Activated CD4-positive, alpha-beta memory T cell treated with anti-CD3 and anti-CD28 coated beads for 36 hours (primary cell): Measurements from ENCODE around the gene ANKLE1. TPM values are rescaled to one million over a fixed set of nuclear protein-coding genes. Genes with fewer than 3 reads are reported as not detected.
A peak's percentile ranks its signal among the peaks of the same experiment; 100 is the strongest.

ENCODE experiments used
- CTCF ChIA-PET: fragments of 350-600 bp; sonication (Branson Sonifier 250); formaldehyde crosslinking; loops from one replicate; lab custom pipeline; 2021; ENCODE audit warnings: antibody characterized with exemption, inconsistent platforms; lab: Charles Lee
- POLR2A ChIA-PET: fragments of 350-600 bp; sonication (Branson Sonifier 250); formaldehyde crosslinking; loops from one replicate; lab custom pipeline; 2021; ENCODE audit warnings: antibody characterized with exemption; lab: Charles Lee
- DNase-seq: peaks from one replicate; pipeline ENCODE4 v3.0.0-alpha.2; 2020
- H3K27ac Mint-ChIP-seq: one replicate; pipeline ENCODE4 v1.8.0; 2021; ENCODE audit warnings: mixed read lengths
- H3K27me3 Mint-ChIP-seq: one replicate; pipeline ENCODE4 v1.8.0; 2021; ENCODE audit warnings: mixed read lengths
- H3K36me3 Mint-ChIP-seq: one replicate; pipeline ENCODE4 v1.8.0; 2021; ENCODE audit warnings: mixed read lengths
- H3K4me1 Mint-ChIP-seq: one replicate; pipeline ENCODE4 v1.8.0; 2021; ENCODE audit warnings: low read depth, mixed read lengths
- H3K4me3 Mint-ChIP-seq: one replicate; pipeline ENCODE4 v1.8.0; 2021; ENCODE audit warnings: mild to moderate bottlenecking, mixed read lengths
- H3K9me3 Mint-ChIP-seq: one replicate; pipeline ENCODE4 v1.8.0; 2021; ENCODE audit warnings: mixed read lengths
- intact Hi-C: fragments of 100-400 bp; cut with micrococcal nuclease; formaldehyde crosslinking; loops from one replicate; pipeline ENCODE4 v1.15.1; 2023
- total RNA-seq, 2 experiments: library from RNA; stranded (reverse); gene quantifications; one replicate each; pipeline ENCODE4 v1.2.3, GENCODE V29; 2021

Gene ANKLE1
- total RNA-seq, 2 experiments from 2014 or later = 10.5 to 10.7 TPM

DNA sequence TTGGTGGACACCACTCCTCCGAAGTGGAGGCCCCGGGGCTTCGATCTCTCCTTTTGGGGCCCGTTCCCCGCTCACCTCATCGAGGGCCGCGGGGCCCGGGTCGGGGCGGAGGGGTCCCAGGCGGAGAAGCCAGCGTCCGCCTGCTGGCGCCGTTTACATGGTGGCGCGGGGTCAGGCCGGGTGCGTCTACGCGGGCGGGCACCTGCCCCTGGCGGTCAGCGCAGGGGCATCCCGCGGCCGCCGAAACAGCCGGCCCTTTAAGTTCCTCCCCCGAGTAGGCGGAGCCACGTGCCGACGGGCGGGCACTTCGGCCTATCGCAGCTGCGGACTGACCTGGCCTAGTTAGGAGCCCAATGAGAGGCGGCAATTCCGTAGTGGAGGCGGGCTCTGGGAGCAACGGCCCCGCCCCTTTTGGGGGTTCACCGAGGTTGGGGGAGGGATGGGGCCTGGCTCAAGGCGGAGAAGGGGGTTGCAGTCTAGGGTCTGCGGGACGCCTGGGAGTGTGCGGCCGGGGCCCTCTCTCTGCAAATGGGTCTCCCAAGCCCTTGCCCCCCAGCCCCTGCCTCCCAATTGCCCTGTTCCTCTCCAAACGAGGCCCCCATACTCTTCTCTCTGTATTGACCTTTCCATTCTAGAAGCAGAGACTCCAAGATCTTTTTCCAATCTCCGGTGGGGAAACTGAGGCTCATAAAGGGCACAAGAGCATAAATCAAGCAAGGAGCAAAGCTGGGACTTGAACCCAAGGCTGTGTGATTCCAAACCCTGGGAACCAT is 21.7 kb downstream of the ANKLE1 start, which contains the start of gene ABHD8:
TSS of gene ABHD8 (minus strand) at position 259 of the 773 bp plus-strand sequence. CDS start 1,809 bp downstream, outside the sequence.
- Mint-ChIP-seq H3K36me3 (no peaks in the 10 kb centered on the region), H3K4me1 (peaks cover 43% of the 10 kb centered on the region), H3K9me3 (peaks cover under 1% of the 10 kb centered on the region), H3K27ac (no peak within 1 kb of the TSS), H3K4me3 (peak within 1 kb of the TSS; percentile 64), H3K27me3 (no peaks in the 10 kb centered on the region)
- DNase-seq = peak; percentile 96
- ChIA-PET POLR2A (interaction anchor here (0.7 kb wide), 1 partner anchor 1233 kb away, joined by 4 read pairs; no protein-coding TSS in a partner anchor), CTCF (interaction anchor here (0.7 to 2.4 kb wide), 6 partner anchors 7 to 82 kb away, joined by 3 to 18 read pairs (median 5); partner anchors contain the start of gene BABAM1)
- intact Hi-C loops = no loop called here

DNA sequence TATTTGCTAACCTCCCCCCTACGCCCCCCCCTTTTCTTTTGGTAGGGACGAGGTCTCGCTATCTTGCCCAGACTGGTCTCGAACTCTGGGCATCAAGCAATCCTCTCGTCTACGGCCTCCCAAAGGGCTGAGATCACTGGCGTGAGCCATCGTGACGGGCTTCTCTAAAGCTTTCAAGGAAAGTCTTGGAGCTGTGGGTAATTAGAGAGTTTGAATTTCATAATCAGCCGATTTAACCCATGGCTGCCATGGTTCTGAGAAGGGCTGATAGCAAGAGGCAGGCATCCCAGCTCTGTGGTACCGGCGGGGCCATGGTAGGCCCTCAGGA is 22.2 kb downstream of the ANKLE1 start:
- H3K4me1 Mint-ChIP-seq = peaks cover 44% of the 10 kb centered on the region
- no peaks in the 10 kb centered on the region for H3K36me3 Mint-ChIP-seq

DNA sequence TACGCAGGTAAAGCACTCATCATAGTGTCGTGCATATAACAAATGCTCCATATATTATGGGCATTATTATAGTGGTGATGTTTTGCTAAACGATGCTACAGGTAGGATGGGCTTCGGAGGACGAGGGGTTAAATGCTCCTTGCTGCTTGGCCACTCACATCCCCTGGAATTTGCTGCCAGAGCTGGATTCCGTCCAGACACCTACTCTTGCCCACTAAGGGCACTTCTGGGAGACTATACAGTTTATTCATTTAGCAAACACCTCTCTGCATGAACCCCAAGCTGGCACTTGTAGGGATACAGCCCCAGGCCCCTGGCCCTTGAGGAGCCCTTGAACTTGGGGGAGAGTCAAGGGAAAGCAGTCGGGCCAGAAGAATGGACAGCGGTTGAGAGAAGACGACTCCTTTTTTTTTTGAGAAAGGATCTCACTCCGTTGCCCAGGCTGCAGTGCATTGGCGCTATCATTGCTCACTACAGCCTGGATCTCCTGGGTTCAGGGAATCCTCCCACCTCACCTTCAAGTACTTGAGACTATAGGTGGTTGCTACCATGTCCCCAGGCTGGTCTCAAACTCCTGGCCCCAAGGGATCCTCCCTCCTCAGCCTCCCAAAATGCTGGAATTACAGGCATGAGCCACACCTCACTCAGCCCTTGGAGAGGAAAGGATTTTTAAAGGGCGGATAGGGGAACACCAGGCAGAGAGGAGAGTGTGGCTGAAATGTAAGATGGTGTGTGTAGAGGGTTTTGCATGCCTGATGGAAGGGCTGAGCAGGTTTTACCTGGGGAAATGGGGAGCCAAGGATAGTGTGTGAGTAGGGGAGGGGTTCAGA is 22.9 kb downstream of the ANKLE1 start:
- Mint-ChIP-seq H3K27me3 (no peaks in the 10 kb centered on the region), H3K36me3 (no peaks in the 10 kb centered on the region), H3K4me1 (peaks cover 47% of the 10 kb centered on the region), H3K9me3 (no peaks in the 10 kb centered on the region), H3K27ac (peak overlapping the region; percentile 89), H3K4me3 (peak overlapping the region; percentile 89)
- POLR2A ChIA-PET = interaction anchor here (0.6 to 1.1 kb wide), 4 partner anchors 13 to 1235 kb away, joined by 3 to 9 read pairs (median 4); no protein-coding TSS in a partner anchor
- intact Hi-C loops = loop anchor here (1.0 to 5.0 kb wide), 5 partner anchors 33 to 208 kb away; partner anchors contain the start of genes BABAM1, BST2, GTPBP3 and OCEL1
- CTCF ChIA-PET = interaction anchor here (0.5 to 2.4 kb wide), 13 partner anchors 9 to 1014 kb away, joined by 3 to 20 read pairs (median 6); partner anchors contain the start of gene BABAM1
- DNase-seq = no peak

More for the DNA sequence above, 22.2 kb downstream of the ANKLE1 start:
- H3K9me3 Mint-ChIP-seq = no peaks in the 10 kb centered on the region
- H3K27me3 Mint-ChIP-seq = no peaks in the 10 kb centered on the region
- no peak overlapping the region for H3K27ac Mint-ChIP-seq
- CTCF ChIA-PET = interaction anchor here (0.7 to 2.4 kb wide), 6 partner anchors 8 to 82 kb away, joined by 3 to 18 read pairs (median 5); partner anchors contain the start of gene BABAM1
- intact Hi-C loops = no loop called here
- DNase-seq = no peak
- H3K4me3 Mint-ChIP-seq = no peak overlapping the region
- POLR2A ChIA-PET = interaction anchor here (0.7 kb wide), 1 partner anchor 1234 kb away, joined by 4 read pairs; no protein-coding TSS in a partner anchor

DNA sequence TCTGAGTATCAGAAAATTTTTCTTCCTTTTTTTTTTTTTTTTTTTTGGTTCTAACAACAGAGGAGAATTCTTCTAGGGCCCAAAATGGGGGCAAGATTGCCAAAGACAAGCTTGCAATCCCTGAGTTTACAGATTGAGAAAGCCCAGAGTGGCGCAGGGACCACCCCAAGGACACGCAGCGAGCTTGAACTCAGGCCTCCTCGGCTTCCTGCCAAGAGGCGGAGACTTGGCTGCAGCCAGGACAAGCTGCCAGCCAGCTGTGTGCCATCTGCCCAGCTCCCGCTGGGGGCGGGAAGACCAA is 23.5 kb downstream of the ANKLE1 start:
- H3K36me3 Mint-ChIP-seq = no peaks in the 10 kb centered on the region
- ChIA-PET CTCF (interaction anchor here (0.5 to 2.3 kb wide), 13 partner anchors 9 to 1013 kb away, joined by 3 to 20 read pairs (median 6); partner anchors contain the start of gene ANKLE1), POLR2A (interaction anchor here (0.6 to 1.1 kb wide), 3 partner anchors 13 to 498 kb away, joined by 3 to 9 read pairs (median 4); no protein-coding TSS in a partner anchor)
- H3K4me1 Mint-ChIP-seq = peaks cover 49% of the 10 kb centered on the region
- H3K9me3 Mint-ChIP-seq = no peaks in the 10 kb centered on the region
- DNase-seq = no peak
- H3K27me3 Mint-ChIP-seq = no peaks in the 10 kb centered on the region
- H3K27ac Mint-ChIP-seq = peak overlapping the region; percentile 89
- intact Hi-C loops = loop anchor here (1.0 to 5.0 kb wide), 5 partner anchors 32 to 207 kb away; partner anchors contain the start of genes BABAM1, BST2, GTPBP3 and OCEL1
- peak overlapping the region; percentile 89 for H3K4me3 Mint-ChIP-seq

DNA sequence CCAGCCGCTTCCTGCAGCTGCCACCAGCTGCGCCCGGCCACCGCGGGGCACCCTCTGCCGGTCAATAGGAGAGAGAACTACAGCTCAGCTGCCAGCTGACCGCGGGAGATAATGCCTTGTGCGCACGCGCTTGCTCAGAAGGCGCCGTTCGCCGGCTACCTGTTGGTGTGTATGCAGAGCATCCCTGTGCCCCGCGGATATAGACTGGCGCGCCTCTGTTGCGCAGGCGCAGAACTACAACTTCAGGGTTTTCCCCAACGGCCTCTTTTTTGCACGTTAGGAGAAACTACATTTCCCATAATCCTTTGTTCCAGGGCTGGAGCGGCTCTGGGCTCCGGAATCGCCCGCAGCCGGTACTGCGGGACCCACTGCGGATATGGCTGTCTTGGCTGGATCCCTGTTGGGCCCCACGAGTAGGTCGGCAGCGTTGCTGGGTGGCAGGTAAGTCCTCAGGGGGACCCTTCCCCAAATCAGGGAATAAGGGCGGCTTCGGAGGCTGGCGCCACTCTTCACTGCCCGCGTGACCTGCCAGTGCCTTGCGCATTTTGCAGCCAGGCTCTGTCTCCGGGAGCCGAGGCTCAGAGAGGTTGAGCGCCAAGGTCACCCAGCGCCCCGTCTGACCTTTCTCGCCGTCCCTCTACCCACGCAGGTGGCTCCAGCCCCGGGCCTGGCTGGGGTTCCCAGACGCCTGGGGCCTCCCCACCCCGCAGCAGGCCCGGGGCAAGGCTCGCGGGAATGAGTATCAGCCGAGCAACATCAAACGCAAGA is 24.0 kb downstream of the ANKLE1 start, which contains the start of gene MRPL34:
TSS of gene MRPL34 (plus strand) at position 356 of the 768 bp plus-strand sequence. CDS start at position 377, 21 bp downstream.
- peak within 1 kb of the TSS; percentile 89 for H3K27ac Mint-ChIP-seq
- peaks cover 1% of the 10 kb centered on the region for H3K36me3 Mint-ChIP-seq
- POLR2A ChIA-PET = interaction anchor here (0.6 to 1.1 kb wide), 3 partner anchors 14 to 499 kb away, joined by 3 to 9 read pairs (median 4); no protein-coding TSS in a partner anchor
- no peaks in the 10 kb centered on the region for H3K9me3 Mint-ChIP-seq
- DNase-seq = peak; percentile 99
- CTCF ChIA-PET = interaction anchor here (0.5 to 2.3 kb wide), 15 partner anchors 10 to 1013 kb away, joined by 3 to 20 read pairs (median 6); partner anchors contain the start of gene ANKLE1
- intact Hi-C loops = loop anchor here (1.0 to 5.0 kb wide), 5 partner anchors 32 to 207 kb away; partner anchors contain the start of genes BABAM1, BST2, GTPBP3 and OCEL1
- H3K27me3 Mint-ChIP-seq = no peaks in the 10 kb centered on the region
- H3K4me3 Mint-ChIP-seq = peak within 1 kb of the TSS; percentile 89
- peaks cover 54% of the 10 kb centered on the region for H3K4me1 Mint-ChIP-seq

DNA sequence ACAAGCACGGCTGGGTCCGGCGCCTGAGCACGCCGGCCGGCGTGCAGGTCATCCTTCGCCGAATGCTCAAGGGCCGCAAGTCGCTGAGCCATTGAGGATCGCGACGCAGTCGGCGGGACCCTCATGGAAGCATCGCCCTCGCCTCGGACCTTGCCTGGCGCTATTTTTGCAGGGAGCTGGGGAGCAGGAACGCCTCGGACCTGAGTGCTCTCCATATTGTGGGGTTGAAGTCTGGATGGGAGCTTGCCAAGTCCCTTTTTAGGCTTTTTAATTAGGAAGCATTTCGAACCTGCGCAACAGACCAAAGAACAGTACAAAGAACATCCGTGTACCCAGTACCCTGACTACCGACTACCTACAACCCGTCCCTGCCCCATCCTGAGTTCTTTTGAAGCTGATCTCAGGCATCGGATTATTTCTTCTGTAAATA is 24.6 kb downstream of the ANKLE1 start:
- Mint-ChIP-seq H3K27ac (peak overlapping the region; percentile 89), H3K36me3 (peaks cover 2% of the 10 kb centered on the region), H3K27me3 (no peaks in the 10 kb centered on the region), H3K9me3 (no peaks in the 10 kb centered on the region), H3K4me3 (peak overlapping the region; percentile 89), H3K4me1 (peaks cover 56% of the 10 kb centered on the region)
- CTCF ChIA-PET = interaction anchor here (0.6 to 1.5 kb wide), 6 partner anchors 12 to 88 kb away, joined by 3 to 7 read pairs (median 4); partner anchors contain the start of gene CCDC194
- POLR2A ChIA-PET = interaction anchor here (0.6 to 0.8 kb wide), 2 partner anchors 11 to 39 kb away, joined by 4 to 6 read pairs; no protein-coding TSS in a partner anchor
- DNase-seq = no peak
- intact Hi-C loops = loop anchor here (5.0 kb wide), 3 partner anchors 79 to 206 kb away; partner anchors contain the start of genes BST2, OCEL1 and PGLS

DNA sequence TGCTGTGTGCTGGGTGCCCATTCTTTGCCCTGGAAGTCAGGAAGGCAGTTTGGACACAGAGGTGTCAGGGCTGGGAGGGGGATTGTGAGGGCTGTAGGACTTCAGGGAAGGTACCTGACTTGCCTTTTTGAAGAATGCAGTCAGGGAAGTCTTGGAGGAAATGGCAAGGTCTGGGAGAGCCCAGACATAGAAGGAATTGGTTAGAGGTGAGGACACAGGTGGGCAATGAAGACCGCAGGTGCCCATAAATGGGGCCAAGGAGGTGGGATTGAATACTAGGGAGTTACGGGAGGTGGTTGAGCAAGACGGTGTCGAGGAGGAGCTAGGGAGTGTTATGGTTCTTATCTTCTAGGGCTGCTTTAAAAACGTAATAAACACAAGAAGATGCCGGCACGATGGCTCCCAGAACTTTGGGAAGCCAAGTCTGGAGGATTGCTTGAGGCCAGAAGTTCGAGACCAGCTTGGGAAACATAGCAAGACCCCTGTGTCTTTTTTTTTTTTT is 26.2 kb downstream of the ANKLE1 start:
- ChIA-PET POLR2A (interaction anchor here (2.5 kb wide), 1 partner anchor 26 kb away, joined by 15 read pairs; the partner anchor contains the start of gene ANO8), CTCF (no interaction called here)
- intact Hi-C loops = loop anchor here (5.0 kb wide), 3 partner anchors 81 to 204 kb away; partner anchors contain the start of genes BST2, OCEL1 and PGLS
- no peaks in the 10 kb centered on the region for H3K9me3 Mint-ChIP-seq
- no peaks in the 10 kb centered on the region for H3K27me3 Mint-ChIP-seq
- peaks cover 2% of the 10 kb centered on the region for H3K36me3 Mint-ChIP-seq
- no peak for DNase-seq
- peaks cover 60% of the 10 kb centered on the region for H3K4me1 Mint-ChIP-seq
- no peak overlapping the region for H3K27ac Mint-ChIP-seq
- H3K4me3 Mint-ChIP-seq = peak overlapping the region; percentile 89

DNA sequence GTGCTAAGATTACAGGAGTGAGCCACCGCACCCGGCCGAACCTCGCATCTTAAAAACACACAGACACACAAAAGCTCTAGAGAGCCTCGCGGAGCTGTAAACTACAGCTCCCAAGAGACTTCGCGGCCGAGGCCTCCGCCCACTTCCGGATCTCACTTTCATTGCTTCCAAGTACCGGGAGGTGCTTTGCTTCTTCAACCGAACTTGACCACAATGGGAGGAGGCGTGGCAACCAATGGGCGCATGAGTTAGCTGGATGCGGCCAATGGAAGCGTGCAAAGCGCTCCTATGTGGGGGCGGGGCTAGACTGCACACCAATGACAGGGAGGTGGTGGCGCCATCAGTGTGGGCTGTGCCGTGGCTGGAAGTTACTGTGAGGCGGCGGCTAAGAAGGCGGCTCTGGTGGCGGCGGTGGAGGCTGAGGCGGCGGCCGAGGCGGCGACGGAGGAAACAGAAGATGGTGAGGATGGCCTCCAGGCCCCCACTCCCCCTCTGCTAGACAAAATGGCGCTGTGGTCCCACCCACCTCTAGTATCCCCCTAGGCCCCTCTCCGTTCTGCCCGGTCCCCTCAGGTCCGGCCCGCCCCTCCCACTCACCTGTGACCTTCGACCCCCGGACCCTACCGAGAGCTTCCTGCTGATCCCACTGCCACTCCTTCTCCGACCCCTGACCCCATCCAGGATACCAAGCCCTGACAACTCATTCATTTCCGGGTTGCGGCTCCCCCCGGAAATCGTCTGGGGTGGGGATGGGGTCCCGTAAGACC is 27.7 kb downstream of the ANKLE1 start, which contains the start of gene DDA1:
TSS of gene DDA1 (plus strand) at position 366 of the 767 bp plus-strand sequence. CDS start at position 458, 92 bp downstream.
- ChIA-PET CTCF (interaction anchor here (0.6 to 1.5 kb wide), 16 partner anchors 17 to 1481 kb away, joined by 3 to 11 read pairs (median 4); partner anchors contain the start of genes ANKLE1, ANO8 and BABAM1), POLR2A (interaction anchor here (0.8 to 2.5 kb wide), 5 partner anchors 12 to 110 kb away, joined by 3 to 15 read pairs (median 4); partner anchors contain the start of genes ANO8 and MVB12A)
- Mint-ChIP-seq H3K27me3 (no peaks in the 10 kb centered on the region), H3K4me1 (peaks cover 54% of the 10 kb centered on the region), H3K36me3 (peaks cover 4% of the 10 kb centered on the region), H3K4me3 (peak within 1 kb of the TSS; percentile 98), H3K9me3 (no peaks in the 10 kb centered on the region), H3K27ac (peak within 1 kb of the TSS; percentile 88)
- DNase-seq = peak; percentile 100
- intact Hi-C loops = loop anchor here (1.0 to 5.0 kb wide), 5 partner anchors 25 to 203 kb away; partner anchors contain the start of genes ANO8, BABAM1, BST2 and OCEL1

DNA sequence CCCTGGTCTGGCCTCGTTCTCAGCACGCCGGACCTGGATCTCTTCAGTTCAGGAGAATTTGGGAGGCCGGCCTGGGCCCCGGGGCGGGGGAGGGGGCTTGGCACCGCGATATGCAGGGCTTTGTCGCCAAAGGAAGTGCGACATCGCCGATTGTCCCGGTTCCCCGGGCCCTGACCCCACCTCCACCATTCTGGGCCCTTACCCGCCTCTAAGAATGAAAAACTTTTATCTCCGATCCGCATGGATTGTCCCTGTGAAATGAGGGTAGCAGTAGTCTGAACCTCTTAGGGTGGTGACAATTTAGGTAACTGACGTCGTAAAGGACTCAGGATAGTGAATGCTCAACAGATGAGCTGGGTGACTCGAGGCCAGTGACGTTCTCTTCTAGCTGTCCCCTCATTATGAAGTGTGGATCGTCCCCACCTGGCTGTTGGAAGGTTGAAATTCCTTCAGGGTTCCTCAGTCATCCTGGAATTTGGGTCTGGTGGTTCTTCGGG is 28.3 kb downstream of the ANKLE1 start:
- H3K27ac Mint-ChIP-seq = peak overlapping the region; percentile 88
- POLR2A ChIA-PET = interaction anchor here (2.5 kb wide), 1 partner anchor 24 kb away, joined by 15 read pairs; the partner anchor contains the start of gene ANO8
- H3K36me3 Mint-ChIP-seq = peaks cover 4% of the 10 kb centered on the region

More for the DNA sequence above, 28.3 kb downstream of the ANKLE1 start:
- no peak for DNase-seq
- CTCF ChIA-PET = interaction anchor here (1.0 to 1.5 kb wide), 5 partner anchors 18 to 186 kb away, joined by 3 to 6 read pairs (median 4); no protein-coding TSS in a partner anchor
- H3K4me3 Mint-ChIP-seq = peak overlapping the region; percentile 98
- H3K4me1 Mint-ChIP-seq = peaks cover 48% of the 10 kb centered on the region
- no peaks in the 10 kb centered on the region for H3K9me3 Mint-ChIP-seq
- no peaks in the 10 kb centered on the region for H3K27me3 Mint-ChIP-seq
- intact Hi-C loops = loop anchor here (1.0 to 5.0 kb wide), 5 partner anchors 24 to 202 kb away; partner anchors contain the start of genes ANO8, BABAM1, BST2 and OCEL1
